SK-N-MC (cell line): ENCODE results near the gene VWA5A.

ENCODE experiments used
- EZH2 ChIP-seq: fragments of 200-600 bp; sonication (generic); IDR thresholded peaks from one replicate; pipeline ENCODE4 v1.6.1; 2017; ENCODE audit warnings: antibody characterized with exemption
- POLR2AphosphoS5 ChIP-seq: IDR thresholded peaks from 2 replicates; pipeline ENCODE4 v1.6.1; 2012; ENCODE audit warnings: mild to moderate bottlenecking, low read depth, low read length, borderline replicate concordance

DNA sequence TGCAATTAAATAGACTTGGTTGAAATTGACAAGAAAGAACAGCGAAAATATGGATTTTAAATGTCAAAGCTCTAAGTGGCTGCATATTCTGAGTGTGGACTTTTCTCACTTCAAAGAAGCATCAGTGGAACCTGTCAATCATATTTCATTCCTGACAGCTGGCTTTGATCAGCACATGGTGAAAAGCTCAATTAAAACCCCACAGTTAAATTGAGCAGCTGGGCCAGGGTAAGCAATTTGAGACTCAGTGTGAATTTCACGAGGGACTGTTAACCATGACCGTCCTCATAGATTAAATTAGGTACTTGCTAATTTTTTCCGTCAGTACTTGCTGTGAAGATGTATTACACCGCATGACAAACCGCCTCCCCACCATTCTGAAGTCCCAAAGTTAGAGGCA, 56.9 kb downstream of the VWA5A start:
- TF ChIP-seq POLR2AphosphoS5, result no peak
- no peak for TF ChIP-seq EZH2
